MM.1S (cell line): ENCODE data around the gene MAPK12.

Experiments
- DNase-seq: peaks from one replicate; pipeline ENCODE4 v3.0.0-alpha.2; 2015
- H2AFZ ChIP-seq: fragments of 300-600 bp; sonication (generic); 2 replicates; pipeline ENCODE4 v1.6.0; 2016; ENCODE audit warnings: antibody characterized with exemption, low read length
- H3F3A ChIP-seq: fragments of 300-600 bp; sonication (generic); 2 replicates; pipeline ENCODE4 v1.6.1; 2016; ENCODE audit warnings: mild to moderate bottlenecking, antibody characterized with exemption, low read length, moderate library complexity, mixed read lengths; ENCODE audit not compliant: insufficient read depth
- H3K27ac ChIP-seq: fragments of 300-600 bp; sonication (generic); 2 replicates; pipeline ENCODE4 v1.5.1; 2016; ENCODE audit warnings: mild to moderate bottlenecking, low read length
- H3K27me3 ChIP-seq: fragments of 300-600 bp; sonication (generic); replicated peaks from 2 replicates; pipeline ENCODE4 v1.6.0; 2016; ENCODE audit warnings: low read length; ENCODE audit not compliant: insufficient read depth
- H3K36me3 ChIP-seq: fragments of 300-600 bp; sonication (generic); replicated peaks from 2 replicates; pipeline ENCODE4 v1.6.1; 2016; ENCODE audit warnings: mild to moderate bottlenecking, low read length, mixed read lengths; ENCODE audit not compliant: insufficient read depth
- H3K4me1 ChIP-seq: fragments of 300-600 bp; sonication (generic); 2 replicates; pipeline ENCODE4 v1.6.1; 2016; ENCODE audit warnings: low read length, mixed read lengths
- H3K4me2 ChIP-seq: fragments of 300-600 bp; sonication (generic); 2 replicates; pipeline ENCODE4 v1.6.0; 2016; ENCODE audit warnings: low read depth, low read length
- H3K4me3 ChIP-seq: fragments of 300-600 bp; sonication (generic); 2 replicates; pipeline ENCODE4 v1.5.1; 2016; ENCODE audit warnings: low read length, mixed read lengths
- H3K79me2 ChIP-seq: fragments of 300-600 bp; sonication (generic); 2 replicates; pipeline ENCODE4 v1.6.1; 2016; ENCODE audit warnings: mixed run types, low read length, mixed read lengths
- H3K9ac ChIP-seq: fragments of 300-600 bp; sonication (generic); 2 replicates; pipeline ENCODE4 v1.6.1; 2016; ENCODE audit warnings: low read length, mixed read lengths
- H3K9me2 ChIP-seq: fragments of 300-600 bp; sonication (generic); replicated peaks from 2 replicates; pipeline ENCODE4 v1.6.1; 2016; ENCODE audit warnings: mild to moderate bottlenecking, low read length, mixed read lengths; ENCODE audit not compliant: insufficient read depth
- H3K9me3 ChIP-seq: fragments of 300-600 bp; sonication (generic); replicated peaks from 2 replicates; pipeline ENCODE4 v1.6.1; 2016; ENCODE audit warnings: mild to moderate bottlenecking, low read length, mixed read lengths; ENCODE audit not compliant: insufficient read depth
- H4K20me1 ChIP-seq: fragments of 300-600 bp; sonication (generic); 2 replicates; pipeline ENCODE4 v1.6.1; 2016; ENCODE audit warnings: mild to moderate bottlenecking, low read length, moderate library complexity, mixed read lengths; ENCODE audit not compliant: insufficient read depth
- CTCF ChIP-seq: fragments of 300-600 bp; sonication (generic); IDR thresholded peaks from 2 replicates; pipeline ENCODE4 v1.5.1; 2016; ENCODE audit warnings: antibody characterized with exemption, low read length, mixed read lengths
- EZH2 ChIP-seq: fragments of 300-600 bp; sonication (generic); optimal IDR thresholded peaks from 2 replicates; pipeline ENCODE3; 2017; ENCODE audit warnings: low read depth, mild to moderate bottlenecking, antibody characterized with exemption, low read length, mixed read lengths
- EZH2phosphoT487 ChIP-seq: fragments of 300-600 bp; sonication (generic); IDR thresholded peaks from 2 replicates; pipeline ENCODE4 v1.6.1; 2018; ENCODE audit warnings: antibody characterized with exemption, low read length

The MAPK12 gene

DNA sequence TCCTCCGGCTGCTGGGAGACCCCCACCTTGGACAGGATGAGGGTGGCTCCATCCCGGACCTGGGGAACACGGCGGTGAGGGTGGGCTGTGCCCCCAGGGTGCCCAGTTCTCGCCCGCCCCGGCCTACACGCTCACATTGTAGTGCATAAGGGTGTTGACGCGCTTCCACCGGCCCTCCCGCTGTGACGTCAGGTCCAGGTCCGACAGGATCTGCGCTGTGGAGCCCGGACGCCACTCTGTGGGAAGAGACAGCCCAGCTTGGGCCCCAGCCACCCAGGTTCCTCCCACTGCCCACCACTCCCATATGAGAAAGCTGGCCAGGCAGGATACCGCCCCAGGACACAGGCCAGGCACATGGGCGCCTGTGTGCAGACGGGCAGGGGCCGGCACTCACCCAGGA, 17.0 kb upstream of the MAPK12 start:
- Histone ChIP-seq H4K20me1 (no peaks in the 10 kb centered on the region), H2AFZ (no peak overlapping the region), H3K4me1 (0 out of 2 replicates have a peak, but pooled peaks cover 7% of the 10 kb centered on the region), H3F3A (peaks cover 4% of the 10 kb centered on the region; the same call in 1 of the 2 replicates), H3K4me3 (no peak overlapping the region), H3K79me2 (no peaks in the 10 kb centered on the region), H3K27me3 (no peaks in the 10 kb centered on the region), H3K9ac (no peak overlapping the region), H3K4me2 (no peak overlapping the region), H3K9me2 (no peaks in the 10 kb centered on the region), H3K36me3 (no peaks in the 10 kb centered on the region), H3K9me3 (no peaks in the 10 kb centered on the region), H3K27ac (no peak overlapping the region)
- DNase-seq, result no peak
- TF ChIP-seq EZH2phosphoT487 (no peak), CTCF (no peak), EZH2 (no peak)

DNA sequence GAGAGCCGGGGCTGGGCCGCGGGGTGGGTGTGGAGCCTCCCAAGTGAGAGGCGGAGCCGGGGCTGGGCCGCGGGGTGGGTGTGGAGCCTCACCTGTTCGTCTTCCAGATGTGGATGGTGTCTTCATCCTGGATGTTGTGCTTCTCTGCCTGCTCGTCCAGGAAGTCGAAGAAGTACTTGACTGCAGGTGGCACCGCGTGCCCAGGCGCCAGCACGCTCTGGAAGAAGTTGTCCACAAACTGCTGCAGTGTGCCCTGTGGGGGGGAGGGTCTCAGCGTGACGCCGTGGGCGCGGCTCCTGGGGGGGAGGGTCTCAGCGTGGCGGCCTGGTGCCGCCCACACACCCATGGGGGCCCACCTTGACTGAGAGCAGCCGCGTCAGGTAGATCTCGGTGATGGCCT, 16.3 kb upstream of the MAPK12 start:
- no peaks in the 10 kb centered on the region for H3K36me3 ChIP-seq

GRCh38 chr22:50276143-50276542, 14.7 kb upstream of the MAPK12 start:
- H3K27me3 ChIP-seq, result peaks cover 12% of the 10 kb centered on the region
- H2AFZ ChIP-seq, result no peak overlapping the region
- H3K36me3 ChIP-seq, result no peaks in the 10 kb centered on the region
- no peaks in the 10 kb centered on the region for H3K9me3 ChIP-seq
- peak; percentile 95 for DNase-seq
- no peak overlapping the region for H3K27ac ChIP-seq
- no peaks in the 10 kb centered on the region for H3K9me2 ChIP-seq
- no peak overlapping the region for H3K9ac ChIP-seq
- peaks cover 11% of the 10 kb centered on the region; the same call in 1 of the 2 replicates for H3K4me1 ChIP-seq
- peak overlapping the region; percentile 12; the same call in 1 of the 2 replicates for H3K4me3 ChIP-seq
- H4K20me1 ChIP-seq, result no peaks in the 10 kb centered on the region
- peaks cover 4% of the 10 kb centered on the region; the same call in 1 of the 2 replicates for H3F3A ChIP-seq
- TF ChIP-seq CTCF (peak; percentile 100), EZH2phosphoT487 (no peak)
- no peaks in the 10 kb centered on the region for H3K79me2 ChIP-seq
- peak overlapping the region; percentile 50 for H3K4me2 ChIP-seq

More for the DNA sequence above, 16.3 kb upstream of the MAPK12 start:
- Histone ChIP-seq H3K9me3 (no peaks in the 10 kb centered on the region), H3K79me2 (no peaks in the 10 kb centered on the region), H4K20me1 (no peaks in the 10 kb centered on the region), H3K4me1 (0 out of 2 replicates have a peak, but pooled peaks cover 7% of the 10 kb centered on the region), H3K4me3 (no peak overlapping the region), H3K9me2 (no peaks in the 10 kb centered on the region), H3F3A (peaks cover 4% of the 10 kb centered on the region; the same call in 1 of the 2 replicates), H3K9ac (no peak overlapping the region), H3K4me2 (no peak overlapping the region), H2AFZ (no peak overlapping the region), H3K27me3 (peaks cover 1% of the 10 kb centered on the region; the same call in 1 of the 2 replicates), H3K27ac (no peak overlapping the region)
- TF ChIP-seq EZH2phosphoT487 (no peak), EZH2 (no peak), CTCF (no peak)
- DNase-seq, result no peak
